Lung (tissue), 12 donors: ENCODE measurements around the gene TMTC2. TPM values are rescaled to one million over a fixed set of nuclear protein-coding genes. Genes with fewer than 3 reads are reported as not detected.

Source experiments
- ATAC-seq: fragments of 200-7000 bp; cut with Tn5 transposase; one replicate; pipeline ENCODE4 v1.9.1; 2020; ENCODE audit warnings: moderate number of reproducible peaks; ENCODE audit not compliant: insufficient read depth, low FRiP score
- DNase-seq, 3 donors: peaks; one replicate each; pipeline ENCODE4 v3.0.0-alpha.2; 2013 to 2017
- H3K27ac ChIP-seq, 2 donors: one replicate each; pipeline ENCODE4 v1.5.1; 2013; ENCODE audit warnings: mild to moderate bottlenecking in 2 of 2, moderate library complexity in 2 of 2, control low read depth in 1 of 2, inconsistent platforms in 1 of 2, low read depth in 1 of 2, low read length in 1 of 2
- H3K27me3 ChIP-seq, 3 donors: one replicate each; pipeline ENCODE4 v1.5.1; 2013; ENCODE audit warnings: low read length in 2 of 3; ENCODE audit not compliant: control insufficient read depth in 3 of 3, insufficient read depth in 3 of 3
- H3K36me3 ChIP-seq, 4 donors: one replicate each; pipeline ENCODE4 v1.5.1; 2013; ENCODE audit warnings: low read length in 4 of 4, mild to moderate bottlenecking in 1 of 4, moderate library complexity in 1 of 4; ENCODE audit not compliant: control insufficient read depth in 4 of 4, insufficient read depth in 4 of 4
- H3K4me1 ChIP-seq, 5 donors: one replicate each; pipeline ENCODE4 v1.5.1; 2013; ENCODE audit warnings: low read length in 5 of 5, mild to moderate bottlenecking in 2 of 5, moderate library complexity in 1 of 5; ENCODE audit not compliant: control insufficient read depth in 5 of 5, insufficient read depth in 5 of 5
- H3K4me3 ChIP-seq: one replicate; pipeline ENCODE4 v1.5.1; 2013; ENCODE audit warnings: mild to moderate bottlenecking, control low read depth, moderate library complexity
- H3K9ac ChIP-seq, 2 donors: one replicate each; pipeline ENCODE4 v1.5.1; 2013; ENCODE audit warnings: low read length in 2 of 2, control low read depth in 1 of 2; ENCODE audit not compliant: insufficient read depth in 1 of 2
- H3K9me3 ChIP-seq, 4 donors: one replicate each; pipeline ENCODE4 v1.5.1; 2013; ENCODE audit warnings: low read length in 3 of 4, mild to moderate bottlenecking in 1 of 4, moderate library complexity in 1 of 4; ENCODE audit not compliant: control insufficient read depth in 4 of 4, insufficient read depth in 3 of 4
- WGBS, 2 donors: extraction: QIAGEN DNeasy Blood & Tissue Kit; methylation state at CpG; one replicate each; pipeline ENCODE4 v1.1.7; 2013; 5-methylcytosine and 5-hydroxymethylcytosine counted together
- polyA plus RNA-seq, 2 donors: library from polyadenylated mRNA; stranded (reverse); fragments of 200-250 nt; gene quantifications; one replicate each; pipeline ENCODE4 v1.2.1, GENCODE V29; 2013
- total RNA-seq, 2 donors: library from RNA; depleted of rRNA in 1 of 2; stranded (reverse); fragments of >200 nt in 1 of 2; gene quantifications; one replicate each; pipeline ENCODE4 v1.2.1, GENCODE V29; 2014 to 2021
- TF ChIP-seq, protein P1 (sequence below): IDR thresholded peaks from 2 replicates; pipeline ENCODE4 v1.5.1; 2012; ENCODE audit warnings: mild to moderate bottlenecking; ENCODE audit errors: control extremely low read depth, extremely low read depth
- donor health status: control.
- donor health status: control.
- donor health status: Bipolar disorder and iron deficiency.
- donor health status: healthy.
- donor health status: DM: yes; HTN: yes; CAD: no.

TMTC2 gene
- total and polyA plus RNA-seq, 4 donors, result 5.3 to 77.1 (median 14.0) TPM

DNA sequence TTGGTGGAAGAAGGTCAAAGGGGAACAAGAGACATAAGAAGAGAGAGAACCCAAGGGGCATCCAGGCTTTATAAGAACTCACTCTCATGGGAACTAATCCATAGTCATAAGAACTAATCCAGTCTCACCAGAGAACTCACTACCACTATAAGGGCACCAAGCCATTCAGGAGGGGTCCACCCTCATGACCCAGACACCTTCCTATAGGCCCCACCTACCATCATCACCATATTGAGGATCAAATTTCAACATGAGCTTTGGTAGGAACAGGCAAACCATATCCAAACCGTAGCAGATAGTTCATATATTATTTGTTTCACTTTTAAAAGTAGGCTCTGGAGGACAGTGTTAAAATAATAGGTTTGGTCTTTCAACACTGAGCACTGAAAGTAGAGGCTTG, 350.1 kb downstream of the TMTC2 start:
- H3K27ac ChIP-seq, result no peak overlapping the region
- WGBS, 2 donors, result 86 to 88% methylated on average over 1 of the region's 1 CpG

DNA sequence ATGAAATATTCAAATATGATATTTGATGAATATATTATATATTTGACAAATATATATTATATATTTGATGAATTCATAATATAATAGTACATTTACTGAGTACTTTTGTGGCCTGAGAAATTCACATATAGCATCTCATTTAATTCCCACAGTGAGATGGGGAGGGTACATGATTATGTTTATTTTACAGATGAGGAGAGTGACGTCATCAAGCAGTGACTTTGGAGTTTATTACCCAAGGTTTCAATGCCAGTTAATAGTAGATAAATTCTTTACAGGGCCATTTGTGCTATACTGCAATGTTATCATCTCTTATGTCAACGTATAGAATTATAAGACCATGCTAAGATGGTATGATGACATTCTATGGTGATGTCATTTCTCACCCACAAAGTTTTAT, 352.7 kb downstream of the TMTC2 start:
- H3K36me3 ChIP-seq, result no peaks in the 10 kb centered on the region
- TF ChIP-seq, protein P1, sequence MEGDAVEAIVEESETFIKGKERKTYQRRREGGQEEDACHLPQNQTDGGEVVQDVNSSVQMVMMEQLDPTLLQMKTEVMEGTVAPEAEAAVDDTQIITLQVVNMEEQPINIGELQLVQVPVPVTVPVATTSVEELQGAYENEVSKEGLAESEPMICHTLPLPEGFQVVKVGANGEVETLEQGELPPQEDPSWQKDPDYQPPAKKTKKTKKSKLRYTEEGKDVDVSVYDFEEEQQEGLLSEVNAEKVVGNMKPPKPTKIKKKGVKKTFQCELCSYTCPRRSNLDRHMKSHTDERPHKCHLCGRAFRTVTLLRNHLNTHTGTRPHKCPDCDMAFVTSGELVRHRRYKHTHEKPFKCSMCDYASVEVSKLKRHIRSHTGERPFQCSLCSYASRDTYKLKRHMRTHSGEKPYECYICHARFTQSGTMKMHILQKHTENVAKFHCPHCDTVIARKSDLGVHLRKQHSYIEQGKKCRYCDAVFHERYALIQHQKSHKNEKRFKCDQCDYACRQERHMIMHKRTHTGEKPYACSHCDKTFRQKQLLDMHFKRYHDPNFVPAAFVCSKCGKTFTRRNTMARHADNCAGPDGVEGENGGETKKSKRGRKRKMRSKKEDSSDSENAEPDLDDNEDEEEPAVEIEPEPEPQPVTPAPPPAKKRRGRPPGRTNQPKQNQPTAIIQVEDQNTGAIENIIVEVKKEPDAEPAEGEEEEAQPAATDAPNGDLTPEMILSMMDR, result no peak
- no peak for DNase-seq
- H3K9ac ChIP-seq, result no peak overlapping the region
- ATAC-seq, result no peak
- no peaks in the 10 kb centered on the region for H3K9me3 ChIP-seq
- H3K27ac ChIP-seq, result no peak overlapping the region
- H3K27me3 ChIP-seq, result no peaks in the 10 kb centered on the region
- no peak overlapping the region for H3K4me3 ChIP-seq
- WGBS, 2 donors, result 83% methylated on average over 2 of the region's 2 CpGs
- H3K4me1 ChIP-seq, result peaks cover 0 to 2% (median 0%) of the 10 kb centered on the region in 5 donors

More for the DNA sequence above, 350.1 kb downstream of the TMTC2 start:
- H3K9ac ChIP-seq, result no peak overlapping the region
- DNase-seq, result no peak
- no peak overlapping the region for H3K4me3 ChIP-seq
- ATAC-seq, result no peak
- TF ChIP-seq, protein P1, result no peak
- no peaks in the 10 kb centered on the region for H3K9me3 ChIP-seq
- no peaks in the 10 kb centered on the region for H3K27me3 ChIP-seq
- no peaks in the 10 kb centered on the region for H3K36me3 ChIP-seq
- peaks cover 0 to 4% (median 0%) of the 10 kb centered on the region in 5 donors for H3K4me1 ChIP-seq

DNA sequence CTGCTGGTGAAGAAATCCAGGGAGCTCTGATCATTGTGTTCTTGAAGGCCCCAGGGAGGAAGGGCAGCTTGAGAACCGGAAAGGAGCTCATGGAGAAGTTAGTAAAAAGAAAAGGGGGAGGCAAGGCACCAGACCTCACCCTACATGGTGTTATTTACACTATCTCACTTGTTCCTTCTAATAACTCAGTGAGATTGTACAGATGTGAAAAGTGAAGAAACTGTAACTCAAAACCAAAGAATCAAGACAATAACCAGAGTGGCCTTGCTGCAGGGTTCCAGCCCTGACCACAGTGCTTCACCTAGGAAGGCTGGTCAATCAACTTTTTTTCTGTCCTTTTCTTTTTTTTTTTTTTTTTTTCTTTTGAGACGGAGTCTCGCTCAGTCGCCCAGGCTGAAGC, 353.6 kb downstream of the TMTC2 start:
- H3K9me3 ChIP-seq, result no peaks in the 10 kb centered on the region
- ATAC-seq, result no peak
- no peaks in the 10 kb centered on the region for H3K27me3 ChIP-seq
- TF ChIP-seq, protein P1, result no peak
- H3K4me1 ChIP-seq, result no peaks in the 10 kb centered on the region
- no peak overlapping the region for H3K4me3 ChIP-seq
- WGBS, 2 donors, result 93% methylated on average over 4 of the region's 4 CpGs
- H3K27ac ChIP-seq, result no peak overlapping the region
- no peaks in the 10 kb centered on the region for H3K36me3 ChIP-seq
- no peak for DNase-seq
- H3K9ac ChIP-seq, result no peak overlapping the region

DNA sequence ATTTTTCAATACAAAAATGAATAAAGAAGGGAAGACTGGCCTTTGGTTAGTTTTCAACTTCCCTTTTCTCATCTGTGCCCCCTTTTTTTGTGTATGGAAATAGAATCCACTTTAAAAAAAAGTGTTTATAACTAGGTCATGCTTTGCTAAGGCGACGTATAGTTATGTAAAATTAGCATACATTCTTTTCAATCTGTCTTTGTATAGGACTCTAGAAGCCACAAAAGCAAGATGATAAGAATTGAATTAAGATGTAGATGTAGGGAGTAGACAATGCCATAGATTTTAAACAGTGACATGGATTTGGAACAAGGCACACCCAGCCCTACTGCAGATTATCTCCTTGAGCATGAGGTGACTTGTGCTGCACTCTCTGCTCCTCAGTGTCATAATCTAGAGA, 354.3 kb downstream of the TMTC2 start:
- 94 to 99% methylated on average over 2 of the region's 2 CpGs for WGBS, 2 donors
- Histone ChIP-seq H3K4me3 (no peak overlapping the region), H3K27me3 (no peaks in the 10 kb centered on the region), H3K36me3 (no peaks in the 10 kb centered on the region), H3K9me3 (no peaks in the 10 kb centered on the region), H3K4me1 (no peaks in the 10 kb centered on the region), H3K27ac (no peak overlapping the region), H3K9ac (no peak overlapping the region)
- TF ChIP-seq, protein P1, result no peak
- DNase-seq, result no peak
- ATAC-seq, result no peak
